ENCODE measurements around the gene PHKB. TPM values are rescaled to one million over a fixed set of nuclear protein-coding genes. Genes with fewer than 3 reads are reported as not detected.

PHKB gene
- total and polyA plus RNA-seq, 2 donors (not counting 3 experiments of a cell fraction or from before 2014, with no cell fraction given) = 30.1 to 61.0 TPM

- dilution Hi-C loops (cut with MboI; ENCODE audit: extremely low pct_ligation_motif_present, low sequenced_read_pairs) (no loop called here), intact Hi-C loops (cut with micrococcal nuclease) (no loop called here)
- FAIRE-seq = no peak
- no peak for DNase-seq (ENCODE audit: low read depth, low spot score)
- Histone ChIP-seq H3K27me3 (ENCODE audit: control insufficient read depth in 2 of 2, insufficient read depth in 2 of 2, low read length in 2 of 2) (no peaks in the 10 kb centered on the region), H3K4me2 (ENCODE audit: insufficient read depth, low read length) (no peak overlapping the region), H3K79me2 (ENCODE audit: control insufficient read depth, insufficient read depth, low read length) (no peaks in the 10 kb centered on the region), H3K27ac (ENCODE audit: insufficient read depth, low read depth, low read length) (no peak overlapping the region), H3K36me3 (ENCODE audit: control insufficient read depth in 2 of 2, extremely low read depth in 1 of 2, insufficient read depth in 2 of 2, low read length in 2 of 2) (peaks cover 5 to 8% of the 10 kb centered on the region in 2 experiments), H3K9ac (replicated peaks; ENCODE audit: extremely low read depth, insufficient read depth, low read length) (no peak overlapping the region), H3K4me3 (replicated peaks in 1 of 3; ENCODE audit: insufficient read depth in 1 of 3, low read depth in 1 of 3, low read length in 3 of 3) (no peak overlapping the region), H3K4me1 (ENCODE audit: control insufficient read depth, extremely low read depth, insufficient read depth, low read length) (no peaks in the 10 kb centered on the region), H2AFZ (ENCODE audit: low read depth, low read length) (no peak overlapping the region), H4K20me1 (replicated peaks; ENCODE audit: control insufficient read depth, extremely low read depth, insufficient read depth, low read length) (no peaks in the 10 kb centered on the region), H3K9me1 (replicated peaks; ENCODE audit: control insufficient read depth, extremely low read depth, insufficient read depth, low read length) (no peaks in the 10 kb centered on the region), H3K9me3 (replicated peaks; ENCODE audit: control insufficient read depth, insufficient read depth, low read length) (no peaks in the 10 kb centered on the region)
- TF ChIP-seq POLR2A (IDR thresholded peaks at IDR 0.05; ENCODE audit: low read depth, low read length) (no peak), EZH2 (IDR thresholded peaks at IDR 0.05; ENCODE audit: borderline replicate concordance, low read depth, low read length, severe bottlenecking) (no peak), MAX (IDR thresholded peaks at IDR 0.05; ENCODE audit: insufficient read depth, insufficient read length) (no peak), CTCF (IDR thresholded peaks at IDR 0.05; ENCODE audit: extremely low read depth in 1 of 2, insufficient read depth in 1 of 2, low read depth in 1 of 2, low read length in 2 of 2) (no peak), MYC (IDR thresholded peaks at IDR 0.05; ENCODE audit: low read depth, low read length) (no peak), GATA2 (IDR thresholded peaks at IDR 0.05; ENCODE audit: insufficient read depth, insufficient read length, low read depth, low read length) (no peak), POLR2AphosphoS5 (IDR thresholded peaks at IDR 0.05; ENCODE audit: insufficient read depth, low read depth, low read length) (no peak), JUN (IDR thresholded peaks at IDR 0.05; ENCODE audit: borderline replicate concordance, insufficient read depth, insufficient read length, low read depth) (no peak), FOS (IDR thresholded peaks at IDR 0.05; ENCODE audit: borderline replicate concordance, insufficient read depth, low read length) (no peak)
- ChIA-PET POLR2A (no interaction called here), CTCF (no interaction called here)
- BruUV-seq (replicated peaks) = no TSS peak
These were observed 203.7 kb downstream of the PHKB start for GRCh38 chr16:47664653-47665325.

Measured in endothelial cell of umbilical vein (primary cell).